HEK293 (cell line): Measurements from ENCODE around the gene PDE1C.

Experiments used
- KLF16 ChIP-seq: fragments of 450-650 bp; formaldehyde crosslinking; IDR thresholded peaks from 2 replicates; pipeline ENCODE4 v1.5.1; 2017; ENCODE audit warnings: missing biosample characterization, missing genetic modification characterization
- PBX3 ChIP-seq: sonication (generic); formaldehyde crosslinking; IDR thresholded peaks from 2 replicates; pipeline ENCODE4 v1.8.1; 2022; ENCODE audit warnings: mild to moderate bottlenecking, moderate library complexity, missing genetic modification reagents
- ZNF221 ChIP-seq: fragments of 450-650 bp; formaldehyde crosslinking; IDR thresholded peaks from 2 replicates; pipeline ENCODE4 v1.5.1; 2017; ENCODE audit warnings: missing biosample characterization, missing genetic modification characterization, borderline replicate concordance
- ZNF239 ChIP-seq: fragments of 450-650 bp; formaldehyde crosslinking; IDR thresholded peaks from 2 replicates; pipeline ENCODE4 v1.5.1; 2016; ENCODE audit warnings: missing biosample characterization, missing genetic modification characterization
- ZNF248 ChIP-seq: fragments of 450-650 bp; formaldehyde crosslinking; IDR thresholded peaks from 2 replicates; pipeline ENCODE4 v1.5.1; 2017; ENCODE audit warnings: missing biosample characterization, missing genetic modification characterization
- ZNF423 ChIP-seq: fragments of 450-650 bp; formaldehyde crosslinking; IDR thresholded peaks from 2 replicates; pipeline ENCODE4 v1.5.1; 2016; ENCODE audit warnings: missing biosample characterization, missing genetic modification characterization
- ZNF585B ChIP-seq: fragments of 450-650 bp; formaldehyde crosslinking; IDR thresholded peaks from 2 replicates; pipeline ENCODE4 v1.5.1; 2016; ENCODE audit warnings: missing biosample characterization, missing genetic modification characterization
- ZNF626 ChIP-seq: fragments of 450-650 bp; sonication (Bioruptor Pico); formaldehyde crosslinking; IDR thresholded peaks from 2 replicates; pipeline ENCODE4 v1.5.1; 2018; ENCODE audit warnings: missing biosample characterization, missing genetic modification characterization, inconsistent platforms
- ZNF792 ChIP-seq: fragments of 450-650 bp; formaldehyde crosslinking; IDR thresholded peaks from 2 replicates; pipeline ENCODE4 v1.5.1; 2016; ENCODE audit warnings: missing biosample characterization, missing genetic modification characterization
- TF ChIP-seq, protein P1 (sequence below): fragments of 450-650 bp; formaldehyde crosslinking; IDR thresholded peaks from 2 replicates; pipeline ENCODE4 v1.5.1; 2016; ENCODE audit warnings: missing biosample characterization, missing genetic modification characterization

- TF ChIP-seq PBX3 (CRISPR knock-in tag) (no peak), ZNF239 (tag by site-specific recombination) (no peak), ZNF248 (tag by site-specific recombination) (no peak), ZNF792 (tag by site-specific recombination) (no peak), ZNF626 (tag by site-specific recombination) (no peak), KLF16 (tag by site-specific recombination) (no peak), ZNF221 (tag by site-specific recombination) (no peak), ZNF423 (tag by site-specific recombination) (no peak), ZNF585B (tag by site-specific recombination) (no peak)
- TF ChIP-seq, protein P1, sequence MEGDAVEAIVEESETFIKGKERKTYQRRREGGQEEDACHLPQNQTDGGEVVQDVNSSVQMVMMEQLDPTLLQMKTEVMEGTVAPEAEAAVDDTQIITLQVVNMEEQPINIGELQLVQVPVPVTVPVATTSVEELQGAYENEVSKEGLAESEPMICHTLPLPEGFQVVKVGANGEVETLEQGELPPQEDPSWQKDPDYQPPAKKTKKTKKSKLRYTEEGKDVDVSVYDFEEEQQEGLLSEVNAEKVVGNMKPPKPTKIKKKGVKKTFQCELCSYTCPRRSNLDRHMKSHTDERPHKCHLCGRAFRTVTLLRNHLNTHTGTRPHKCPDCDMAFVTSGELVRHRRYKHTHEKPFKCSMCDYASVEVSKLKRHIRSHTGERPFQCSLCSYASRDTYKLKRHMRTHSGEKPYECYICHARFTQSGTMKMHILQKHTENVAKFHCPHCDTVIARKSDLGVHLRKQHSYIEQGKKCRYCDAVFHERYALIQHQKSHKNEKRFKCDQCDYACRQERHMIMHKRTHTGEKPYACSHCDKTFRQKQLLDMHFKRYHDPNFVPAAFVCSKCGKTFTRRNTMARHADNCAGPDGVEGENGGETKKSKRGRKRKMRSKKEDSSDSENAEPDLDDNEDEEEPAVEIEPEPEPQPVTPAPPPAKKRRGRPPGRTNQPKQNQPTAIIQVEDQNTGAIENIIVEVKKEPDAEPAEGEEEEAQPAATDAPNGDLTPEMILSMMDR (tag by site-specific recombination) = no peak
Observed at GRCh38 chr7:31710171-31710570, 360.0 kb downstream of the PDE1C start.
